Common myeloid progenitor, CD34-positive (primary cell): ENCODE data around the gene SDCCAG8.
A peak's percentile ranks its signal among the peaks of the same experiment; 100 is the strongest.

Experiments
- CTCF ChIA-PET: fragments of 350-600 bp; sonication (Branson Sonifier 250); formaldehyde crosslinking; loops from one replicate; lab custom pipeline; 2021; ENCODE audit warnings: antibody characterized with exemption; lab: Charles Lee
- POLR2A ChIA-PET: fragments of 350-600 bp; sonication (Branson Sonifier 250); formaldehyde crosslinking; loops from one replicate; lab custom pipeline; 2021; ENCODE audit warnings: antibody characterized with exemption; lab: Charles Lee
- DNase-seq, 3 donors: peaks; one replicate each; pipeline versions ENCODE4 v3.0.0 to v3.0.0-alpha.2; 2013
- H3K27ac ChIP-seq, 2 experiments: 1 replicate in 1 of 2; 2 replicates in 1 of 2; pipeline ENCODE4 v1.7.0; 2013; ENCODE audit warnings: inconsistent platforms in 2 of 2, low read length in 2 of 2, mild to moderate bottlenecking in 2 of 2, low read depth in 1 of 2, moderate library complexity in 1 of 2; ENCODE audit not compliant: severe bottlenecking in 2 of 2, insufficient read depth in 1 of 2, poor library complexity in 1 of 2
- H3K27me3 ChIP-seq, 5 experiments: replicated peaks in 2 of 5; 1 replicate in 3 of 5; 2 replicates in 2 of 5; pipeline versions ENCODE4 v1.6.1 to v1.7.0; 2013; ENCODE audit warnings: low read length in 4 of 5, mild to moderate bottlenecking in 2 of 5, moderate library complexity in 2 of 5, inconsistent platforms in 1 of 5; ENCODE audit not compliant: insufficient read depth in 5 of 5, control insufficient read depth in 4 of 5
- H3K36me3 ChIP-seq, 4 experiments: 1 replicate in 2 of 4; 2 replicates in 2 of 4; pipeline versions ENCODE4 v1.6.1 to v1.7.0; 2013; ENCODE audit warnings: low read length in 3 of 4, control low read depth in 1 of 4, mild to moderate bottlenecking in 1 of 4; ENCODE audit not compliant: control insufficient read depth in 4 of 4, insufficient read depth in 4 of 4
- H3K4me1 ChIP-seq, 4 experiments: 1 replicate in 3 of 4; 2 replicates in 1 of 4; pipeline versions ENCODE4 v1.6.1 to v1.7.1; 2013; ENCODE audit warnings: low read length in 3 of 4, mild to moderate bottlenecking in 3 of 4, control low read depth in 1 of 4, inconsistent platforms in 1 of 4, moderate library complexity in 1 of 4; ENCODE audit not compliant: control insufficient read depth in 4 of 4, insufficient read depth in 4 of 4; ENCODE audit errors: control extremely low read depth in 1 of 4
- H3K4me3 ChIP-seq, 7 experiments: 1 replicate in 4 of 7; 2 replicates in 3 of 7; pipeline versions ENCODE4 v1.5.1 to v1.7.0; 2013; ENCODE audit warnings: mild to moderate bottlenecking in 7 of 7, low read length in 6 of 7, moderate library complexity in 6 of 7, inconsistent platforms in 2 of 7, low read depth in 2 of 7, control low read depth in 1 of 7; ENCODE audit not compliant: insufficient read depth in 4 of 7, control insufficient read depth in 1 of 7; ENCODE audit errors: extremely low read depth in 1 of 7
- H3K9me3 ChIP-seq, 5 experiments: 1 replicate in 4 of 5; 2 replicates in 1 of 5; pipeline versions ENCODE4 v1.6.1 to v1.7.1; 2013; ENCODE audit warnings: low read length in 4 of 5, mild to moderate bottlenecking in 2 of 5, inconsistent platforms in 1 of 5, low read depth in 1 of 5, moderate library complexity in 1 of 5; ENCODE audit not compliant: control insufficient read depth in 4 of 5, insufficient read depth in 2 of 5; ENCODE audit errors: control extremely low read depth in 1 of 5
- WGBS: methylation state at CpG from one replicate; pipeline ENCODE4 v1.1.5; 2013; ENCODE audit not compliant: insufficient coverage; 5-methylcytosine and 5-hydroxymethylcytosine counted together

Gene SDCCAG8

GRCh38 chr1:243477731-243478290 lies 222.0 kb downstream of the SDCCAG8 start:
- WGBS = 99% methylated on average over 7 of the region's 7 CpGs
- H3K4me1 ChIP-seq = peaks cover 2 to 19% (median 15%) of the 10 kb centered on the region in 4 experiments
- POLR2A ChIA-PET = no interaction called here
- no peaks in the 10 kb centered on the region for H3K9me3 ChIP-seq
- H3K36me3 ChIP-seq = peaks cover 0 to 20% (median 6%) of the 10 kb centered on the region in 4 experiments
- no peak overlapping the region for H3K27ac ChIP-seq
- H3K4me3 ChIP-seq = no peak overlapping the region
- CTCF ChIA-PET = no interaction called here
- no peaks in the 10 kb centered on the region for H3K27me3 ChIP-seq
- DNase-seq = no peak

- Histone ChIP-seq H3K27ac (no peak overlapping the region), H3K4me1 (peaks cover 2 to 16% (median 15%) of the 10 kb centered on the region in 4 experiments), H3K36me3 (peaks cover 0 to 12% (median 2%) of the 10 kb centered on the region in 4 experiments), H3K4me3 (no peak overlapping the region), H3K9me3 (no peaks in the 10 kb centered on the region), H3K27me3 (no peaks in the 10 kb centered on the region)
- no peak for DNase-seq
- POLR2A ChIA-PET = no interaction called here
- CTCF ChIA-PET = no interaction called here
- 93% methylated on average over 5 of the region's 5 CpGs for WGBS
Observed at GRCh38 chr1:243481101-243481500, 225.3 kb downstream of the SDCCAG8 start.

- POLR2A ChIA-PET = interaction anchor here (1.0 kb wide), 1 partner anchor 10 kb away, joined by 3 read pairs; no protein-coding TSS in a partner anchor
- WGBS = 35% methylated on average over 18 of the region's 25 CpGs
- CTCF ChIA-PET = interaction anchor here (0.7 to 1.0 kb wide), 4 partner anchors 10 to 86 kb away, joined by 3 to 4 read pairs (median 3); no protein-coding TSS in a partner anchor
- peak overlapping the region; percentile 4 to 79 (median 62) for H3K4me3 ChIP-seq
- peaks cover 0 to 7% (median 2%) of the 10 kb centered on the region in 4 experiments for H3K36me3 ChIP-seq
- no peak overlapping the region for H3K27ac ChIP-seq
- H3K9me3 ChIP-seq = no peaks in the 10 kb centered on the region
- DNase-seq = peak in 1 of 3 donors; percentile 36
- peaks cover 1 to 16% (median 15%) of the 10 kb centered on the region in 4 experiments for H3K4me1 ChIP-seq
- no peaks in the 10 kb centered on the region for H3K27me3 ChIP-seq
Observed at GRCh38 chr1:243482141-243483022, 226.5 kb downstream of the SDCCAG8 start.

- H3K9me3 ChIP-seq = no peaks in the 10 kb centered on the region
- no peak overlapping the region for H3K27ac ChIP-seq
- peaks cover 0 to 16% (median 15%) of the 10 kb centered on the region in 4 experiments for H3K4me1 ChIP-seq
- ChIA-PET POLR2A (no interaction called here), CTCF (interaction anchor here (0.9 to 1.0 kb wide), 4 partner anchors 9 to 94 kb away, joined by 3 read pairs; no protein-coding TSS in a partner anchor)
- peaks cover 0 to 7% (median 6%) of the 10 kb centered on the region in 4 experiments for H3K36me3 ChIP-seq
- DNase-seq = peak in 2 of 3 donors; percentile 25 to 42
- no peaks in the 10 kb centered on the region for H3K27me3 ChIP-seq
- peak overlapping the region; percentile 4 to 79 (median 62) for H3K4me3 ChIP-seq
- 10% methylated on average over 56 of the region's 60 CpGs for WGBS
Observed at GRCh38 chr1:243483071-243483771, 227.4 kb downstream of the SDCCAG8 start.

- CTCF ChIA-PET = interaction anchor here (0.9 to 1.0 kb wide), 3 partner anchors 8 to 95 kb away, joined by 3 read pairs; no protein-coding TSS in a partner anchor
- peaks cover 0 to 12% (median 8%) of the 10 kb centered on the region in 4 experiments for H3K36me3 ChIP-seq
- no peak overlapping the region for H3K4me3 ChIP-seq
- no peaks in the 10 kb centered on the region for H3K9me3 ChIP-seq
- H3K27ac ChIP-seq = no peak overlapping the region
- no peaks in the 10 kb centered on the region for H3K27me3 ChIP-seq
- POLR2A ChIA-PET = no interaction called here
- 97% methylated on average over 16 of the region's 16 CpGs for WGBS
- peaks cover 0 to 16% (median 15%) of the 10 kb centered on the region in 4 experiments for H3K4me1 ChIP-seq
- no peak for DNase-seq
Observed at GRCh38 chr1:243483952-243484351, 228.1 kb downstream of the SDCCAG8 start.

- Histone ChIP-seq H3K27ac (no peak overlapping the region), H3K36me3 (peaks cover 6 to 36% (median 24%) of the 10 kb centered on the region in 4 experiments), H3K27me3 (no peaks in the 10 kb centered on the region), H3K9me3 (no peaks in the 10 kb centered on the region), H3K4me1 (peaks cover 0 to 14% (median 14%) of the 10 kb centered on the region in 4 experiments), H3K4me3 (no peak overlapping the region)
- ChIA-PET CTCF (interaction anchor here (1.4 kb wide), 1 partner anchor 9 kb away, joined by 3 read pairs; no protein-coding TSS in a partner anchor), POLR2A (no interaction called here)
- WGBS = 97% methylated on average over 9 of the region's 15 CpGs
- DNase-seq = no peak
Observed at GRCh38 chr1:243487036-243487648, 231.3 kb downstream of the SDCCAG8 start.
